H1 (cell line): ENCODE results near the gene NANOS3. TPM values are rescaled to one million over a fixed set of nuclear protein-coding genes. Genes with fewer than 3 reads are reported as not detected.
A peak's percentile ranks its signal among the peaks of the same experiment; 100 is the strongest.

Experiments
- ASH2L ChIP-seq: fragments of 200-600, 300-600 bp; sonication (generic); IDR thresholded peaks from one replicate; pipeline ENCODE4 v1.7.1; 2017; ENCODE audit warnings: low read length
- ATF3 ChIP-seq: IDR thresholded peaks from 2 replicates; pipeline ENCODE4 v1.6.1; 2011; ENCODE audit warnings: low read depth, mild to moderate bottlenecking, low read length; ENCODE audit not compliant: insufficient read depth
- BCL11A ChIP-seq, 2 experiments: IDR thresholded peaks; one replicate each; pipeline ENCODE4 v1.6.1; 2011; ENCODE audit warnings: low read depth in 2 of 2, low read length in 2 of 2, mild to moderate bottlenecking in 2 of 2
- BRCA1 ChIP-seq: IDR thresholded peaks from 2 replicates; pipeline ENCODE4 v1.6.1; 2012; ENCODE audit warnings: low read depth, low read length, improper control_type of control experiment
- CHD7 ChIP-seq: fragments of 300-600 bp; sonication (generic); IDR thresholded peaks from 2 replicates; pipeline ENCODE4 v1.7.1; 2012; ENCODE audit warnings: low read length, moderate library complexity, mild to moderate bottlenecking, inconsistent platforms; ENCODE audit not compliant: insufficient replicate concordance
- KDM4A ChIP-seq: IDR thresholded peaks from one replicate; pipeline ENCODE4 v1.7.1; 2012; ENCODE audit warnings: low read depth, mild to moderate bottlenecking, moderate library complexity, low read length, inconsistent platforms; ENCODE audit not compliant: severe bottlenecking
- POU5F1 ChIP-seq: IDR thresholded peaks from 2 replicates; pipeline ENCODE4 v1.6.1; 2011; ENCODE audit warnings: low read depth, mild to moderate bottlenecking, low read length, moderate library complexity
- RNF2 ChIP-seq: fragments of 200-900, 300-1000 bp; sonication (generic); IDR thresholded peaks from 2 replicates; pipeline ENCODE4 v1.7.1; 2016; ENCODE audit warnings: borderline replicate concordance, low read depth, mild to moderate bottlenecking, antibody characterized with exemption, low read length; ENCODE audit not compliant: poor library complexity, severe bottlenecking; ENCODE audit errors: missing control alignments
- polyA plus RNA-seq, 7 experiments: library from polyadenylated mRNA; depleted of rRNA in 3 of 7; stranded (reverse) in 5 of 7; unstranded in 2 of 7; fragments of >200 nt in 5 of 7; fragments of 200-250 nt in 2 of 7; gene quantifications; 1 replicate in 5 of 7; 2 replicates in 1 of 7; 4 replicates in 1 of 7; pipeline versions ENCODE4 v1.2.1 to v1.2.3, GENCODE V29; 2011 to 2013; ENCODE audit warnings: missing spikeins in 2 of 7, mixed read lengths in 2 of 7
- total RNA-seq: library from RNA; stranded (reverse); fragmentation: NEBNext Ultra II Directional; extraction: Animal tissue kit (Norgen Biotek cat#: 25700); gene quantifications from 2 replicates; pipeline ENCODE4 v1.2.1, GENCODE V29; 2021

Gene NANOS3
- total and polyA plus RNA-seq, 2 of the 8 experiments (the other 6 are each of a cell fraction or from before 2014, with no cell fraction given) = 0.62 TPM; not detected in 1

GRCh38 chr19:13847407-13848339, 29.3 kb upstream of the NANOS3 start (continued):
- TF ChIP-seq CHD7 (no peak), BRCA1 (no peak), RNF2 (no peak), ASH2L (peak; percentile 71), BCL11A (IDR thresholded peaks at IDR 0.05; ENCODE audit: low read depth in 2 of 2, low read length in 2 of 2) (no peak), ATF3 (no peak), POU5F1 (no peak), KDM4A (no peak)
